Esophagus muscularis mucosa (tissue), 4 donors: ENCODE results near the gene APOBEC3B. TPM values are rescaled to one million over a fixed set of nuclear protein-coding genes. Genes with fewer than 3 reads are reported as not detected.
"Not testable (repeated sequence)": the region's sequence is repeated elsewhere in the genome, so short reads cannot be mapped to it uniquely, and the experiment has no call there.

Experiments used
- DNase-seq: peaks from one replicate; pipeline ENCODE4 v3.0.0-alpha.2; 2017; ENCODE audit errors: extremely low spot score
- H3K27ac ChIP-seq, 4 donors: fragments of 200-600 bp; sonication (generic); replicated peaks in 1 of 4; 1 replicate in 3 of 4; 2 replicates in 1 of 4; pipeline ENCODE4 v1.5.1; 2016 to 2019; ENCODE audit warnings: mild to moderate bottlenecking in 1 of 4
- H3K27me3 ChIP-seq, 4 donors: fragments of 200-600 bp; sonication (generic); one replicate each; pipeline versions ENCODE4 v1.5.1 to v1.6.0; 2016 to 2019
- H3K36me3 ChIP-seq, 4 donors: fragments of 200-600 bp; sonication (generic); one replicate each; pipeline ENCODE4 v1.5.1; 2016 to 2019
- H3K4me1 ChIP-seq, 4 donors: fragments of 200-600 bp; sonication (generic); one replicate each; pipeline ENCODE4 v1.5.1; 2016 to 2019
- H3K4me3 ChIP-seq, 4 donors: fragments of 200-600 bp; sonication (generic); 1 replicate in 2 of 4; 2 replicates in 2 of 4; pipeline ENCODE4 v1.5.1; 2016 to 2019; ENCODE audit warnings: mild to moderate bottlenecking in 4 of 4, moderate library complexity in 1 of 4
- H3K9me3 ChIP-seq, 4 donors: fragments of 200-600 bp; sonication (generic); 1 replicate in 3 of 4; 2 replicates in 1 of 4; pipeline ENCODE4 v1.5.1; 2016 to 2019
- CTCF ChIP-seq, 3 experiments: fragments of 200-600 bp in 2 of 3; fragments of 450-650 bp in 1 of 3; sonication (generic) in 2 of 3; IDR thresholded peaks; one replicate each; pipeline ENCODE4 v1.5.1; 2017 to 2019; ENCODE audit warnings: antibody characterized with exemption in 3 of 3, mild to moderate bottlenecking in 2 of 3, moderate library complexity in 1 of 3
- EP300 ChIP-seq: sonication (generic); formaldehyde crosslinking; IDR thresholded peaks from one replicate; pipeline ENCODE4 v1.6.1; 2017; ENCODE audit warnings: antibody characterized with exemption
- POLR2A ChIP-seq: fragments of 450-650 bp; IDR thresholded peaks from one replicate; pipeline ENCODE4 v1.6.1; 2017; ENCODE audit warnings: antibody characterized with exemption, moderate library complexity, mild to moderate bottlenecking, low read depth
- POLR2AphosphoS5 ChIP-seq, 2 donors: sonication (generic); formaldehyde crosslinking; IDR thresholded peaks; one replicate each; pipeline ENCODE4 v1.6.1; 2017; ENCODE audit warnings: antibody characterized with exemption in 2 of 2
- WGBS: methylation state at CpG from one replicate; pipeline ENCODE4 v1.1.5; 2018; 5-methylcytosine and 5-hydroxymethylcytosine counted together
- intact Hi-C: fragments of 100-400 bp; cut with DNase I; formaldehyde crosslinking; loops from one replicate; pipeline ENCODE4 v1.15.1; 2023
- total RNA-seq, 4 donors: library from RNA; depleted of rRNA; stranded (reverse); fragments of >200 nt; gene quantifications; one replicate each; pipeline versions ENCODE4 v1.1.0 to v1.2.1, GENCODE V29; 2016

APOBEC3B gene
- total RNA-seq, 4 donors from 2014 or later = 0.50 TPM; not detected in 3

- no peaks in the 10 kb centered on the region for H3K9me3 ChIP-seq
- peaks cover 0 to 12% (median 9%) of the 10 kb centered on the region in 4 donors for H3K4me1 ChIP-seq
- TF ChIP-seq POLR2AphosphoS5 (IDR thresholded peaks at IDR 0.05) = no peak
- no peak for TF ChIP-seq EP300
- no peak for TF ChIP-seq CTCF (IDR thresholded peaks at IDR 0.05)
- no peak for TF ChIP-seq POLR2A
- intact Hi-C loops = loop anchor here (10.0 kb wide), 1 partner anchor 62 kb away; no protein-coding TSS in a partner anchor
- no CpG with 5 or more reads among the region's 3 CpGs for WGBS
- no peak for DNase-seq
- H3K36me3 ChIP-seq = no peaks in the 10 kb centered on the region
- H3K27ac ChIP-seq = no peak overlapping the region
- no peak overlapping the region for H3K4me3 ChIP-seq
- H3K27me3 ChIP-seq = no peaks in the 10 kb centered on the region
Observed at GRCh38 chr22:38986629-38987028, 4.5 kb downstream of the APOBEC3B start.

GRCh38 chr22:38987171-38987895 lies 5.2 kb downstream of the APOBEC3B start:
- no peak for DNase-seq

GRCh38 chr22:38989466-38989865 lies 7.3 kb downstream of the APOBEC3B start:
- no peak for TF ChIP-seq CTCF (IDR thresholded peaks at IDR 0.05)
- TF ChIP-seq POLR2AphosphoS5 (IDR thresholded peaks at IDR 0.05) = no peak
- TF ChIP-seq EP300 = no peak
- no peak for TF ChIP-seq POLR2A
- no CpG with 5 or more reads among the region's 6 CpGs for WGBS
- intact Hi-C loops = loop anchor here (10.0 kb wide), 1 partner anchor 65 kb away; no protein-coding TSS in a partner anchor
- DNase-seq = no peak
- no peaks in the 10 kb centered on the region for H3K36me3 ChIP-seq
- H3K9me3 ChIP-seq = no peaks in the 10 kb centered on the region
- no peak overlapping the region for H3K4me3 ChIP-seq
- H3K4me1 ChIP-seq = no peaks in the 10 kb centered on the region
- H3K27me3 ChIP-seq = peaks cover 0 to 5% (median 0%) of the 10 kb centered on the region in 4 donors
- no peak overlapping the region for H3K27ac ChIP-seq

More at GRCh38 chr22:38987171-38987895, 5.2 kb downstream of the APOBEC3B start:
- no peak for TF ChIP-seq CTCF (IDR thresholded peaks at IDR 0.05)
- no peak for TF ChIP-seq EP300
- TF ChIP-seq POLR2AphosphoS5 (IDR thresholded peaks at IDR 0.05) = no peak
- TF ChIP-seq POLR2A = no peak
- peaks cover 0 to 6% (median 5%) of the 10 kb centered on the region in 4 donors for H3K4me1 ChIP-seq
- H3K9me3 ChIP-seq = no peaks in the 10 kb centered on the region
- no peak overlapping the region for H3K4me3 ChIP-seq
- intact Hi-C loops = loop anchor here (10.0 kb wide), 1 partner anchor 63 kb away; no protein-coding TSS in a partner anchor
- no peaks in the 10 kb centered on the region for H3K36me3 ChIP-seq
- no CpG with 5 or more reads among the region's 8 CpGs for WGBS
- H3K27me3 ChIP-seq = no peaks in the 10 kb centered on the region
- no peak overlapping the region for H3K27ac ChIP-seq

GRCh38 chr22:38992871-38993371 lies 10.8 kb downstream of the APOBEC3B start:
- H3K4me1 ChIP-seq, H3K9me3 ChIP-seq, DNase-seq, H3K27ac ChIP-seq, H3K4me3 ChIP-seq, intact Hi-C loops, H3K36me3 ChIP-seq: not testable (repeated sequence)
- peaks cover 0 to 30% (median 0%) of the 10 kb centered on the region in 4 donors for H3K27me3 ChIP-seq
- WGBS = 58% methylated on average over 4 of the region's 12 CpGs

GRCh38 chr22:38996105-38996504 lies 14.0 kb downstream of the APOBEC3B start:
- no peaks in the 10 kb centered on the region for H3K4me1 ChIP-seq
- no peaks in the 10 kb centered on the region for H3K36me3 ChIP-seq
- no peak overlapping the region for H3K27ac ChIP-seq
- no peak for DNase-seq
- WGBS = 78% methylated on average over 6 of the region's 6 CpGs
- no peak overlapping the region for H3K4me3 ChIP-seq
- no peaks in the 10 kb centered on the region for H3K9me3 ChIP-seq
- peaks cover 0 to 30% (median 0%) of the 10 kb centered on the region in 4 donors for H3K27me3 ChIP-seq
- TF ChIP-seq POLR2A (no peak), EP300 (no peak), CTCF (IDR thresholded peaks at IDR 0.05) (no peak), POLR2AphosphoS5 (IDR thresholded peaks at IDR 0.05) (no peak)
- intact Hi-C loops = no loop called here
